ENCODE data around the gene CNTNAP2. TPM values are rescaled to one million over a fixed set of nuclear protein-coding genes. Genes with fewer than 3 reads are reported as not detected.

CNTNAP2 gene
- total and polyA plus RNA-seq, 8 donors = 0.09 to 1.1 (median 0.38) TPM

DNA sequence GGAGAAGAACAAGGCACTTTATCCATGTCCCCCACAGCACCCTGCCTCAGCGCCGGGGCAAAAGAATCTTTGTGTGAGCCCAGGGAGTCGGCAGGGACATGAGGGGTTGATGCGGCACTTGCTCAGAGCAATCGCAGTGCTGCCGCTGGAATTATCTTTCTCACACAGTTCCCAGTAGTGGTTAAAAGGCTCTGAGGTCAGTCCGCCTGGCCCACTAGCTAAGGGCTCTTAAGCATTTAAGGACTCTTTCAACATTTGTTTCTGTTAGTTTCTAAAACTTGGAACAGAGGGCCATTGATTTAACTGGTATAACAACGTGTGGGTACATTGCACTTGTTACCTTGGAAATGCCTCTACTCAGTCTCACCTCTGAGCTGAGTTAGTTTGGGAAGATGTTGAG, 2266.0 kb downstream of the CNTNAP2 start:
- H3K9me3 ChIP-seq = no peaks in the 10 kb centered on the region
- ATAC-seq (no peak), FAIRE-seq (no peak), DNase-seq (no peak)
- intact Hi-C loops (cut with DNase I) = no loop called here
- no peaks in the 10 kb centered on the region for H3K36me3 ChIP-seq
- H3K4me3 ChIP-seq = no peak overlapping the region
- H3K27ac ChIP-seq = no peak overlapping the region
- H3K27me3 ChIP-seq = no peaks in the 10 kb centered on the region
- TF ChIP-seq, protein P1, sequence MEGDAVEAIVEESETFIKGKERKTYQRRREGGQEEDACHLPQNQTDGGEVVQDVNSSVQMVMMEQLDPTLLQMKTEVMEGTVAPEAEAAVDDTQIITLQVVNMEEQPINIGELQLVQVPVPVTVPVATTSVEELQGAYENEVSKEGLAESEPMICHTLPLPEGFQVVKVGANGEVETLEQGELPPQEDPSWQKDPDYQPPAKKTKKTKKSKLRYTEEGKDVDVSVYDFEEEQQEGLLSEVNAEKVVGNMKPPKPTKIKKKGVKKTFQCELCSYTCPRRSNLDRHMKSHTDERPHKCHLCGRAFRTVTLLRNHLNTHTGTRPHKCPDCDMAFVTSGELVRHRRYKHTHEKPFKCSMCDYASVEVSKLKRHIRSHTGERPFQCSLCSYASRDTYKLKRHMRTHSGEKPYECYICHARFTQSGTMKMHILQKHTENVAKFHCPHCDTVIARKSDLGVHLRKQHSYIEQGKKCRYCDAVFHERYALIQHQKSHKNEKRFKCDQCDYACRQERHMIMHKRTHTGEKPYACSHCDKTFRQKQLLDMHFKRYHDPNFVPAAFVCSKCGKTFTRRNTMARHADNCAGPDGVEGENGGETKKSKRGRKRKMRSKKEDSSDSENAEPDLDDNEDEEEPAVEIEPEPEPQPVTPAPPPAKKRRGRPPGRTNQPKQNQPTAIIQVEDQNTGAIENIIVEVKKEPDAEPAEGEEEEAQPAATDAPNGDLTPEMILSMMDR (IDR thresholded peaks at IDR 0.05) = no peak
- WGBS, 2 donors = 63 to 66% methylated on average over 8 of the region's 8 CpGs
- H3K4me1 ChIP-seq = no peaks in the 10 kb centered on the region

DNA sequence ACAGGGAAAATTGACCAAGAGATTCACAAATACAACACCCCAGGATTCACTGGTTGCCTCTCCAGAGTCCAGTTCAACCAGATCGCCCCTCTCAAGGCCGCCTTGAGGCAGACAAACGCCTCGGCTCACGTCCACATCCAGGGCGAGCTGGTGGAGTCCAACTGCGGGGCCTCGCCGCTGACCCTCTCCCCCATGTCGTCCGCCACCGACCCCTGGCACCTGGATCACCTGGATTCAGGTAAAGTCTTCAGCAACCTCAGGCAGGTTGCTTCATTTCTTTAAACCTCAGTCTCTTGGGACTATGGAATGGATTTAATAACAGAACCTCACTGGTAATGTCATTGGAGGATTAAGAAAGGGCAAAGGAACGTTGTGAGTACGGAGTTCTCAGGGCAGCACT, 2267.1 kb downstream of the CNTNAP2 start:
- H3K4me3 ChIP-seq = no peak overlapping the region
- no peaks in the 10 kb centered on the region for H3K27me3 ChIP-seq
- ATAC-seq = no peak
- intact Hi-C loops (cut with DNase I) = no loop called here
- no peaks in the 10 kb centered on the region for H3K4me1 ChIP-seq
- H3K27ac ChIP-seq = no peak overlapping the region
- TF ChIP-seq, protein P1 (IDR thresholded peaks at IDR 0.05) = no peak
- WGBS, 2 donors = 71 to 78% methylated on average over 14 of the region's 14 CpGs
- no peak for DNase-seq
- no peaks in the 10 kb centered on the region for H3K9me3 ChIP-seq
- no peaks in the 10 kb centered on the region for H3K36me3 ChIP-seq
- no peak for FAIRE-seq

DNA sequence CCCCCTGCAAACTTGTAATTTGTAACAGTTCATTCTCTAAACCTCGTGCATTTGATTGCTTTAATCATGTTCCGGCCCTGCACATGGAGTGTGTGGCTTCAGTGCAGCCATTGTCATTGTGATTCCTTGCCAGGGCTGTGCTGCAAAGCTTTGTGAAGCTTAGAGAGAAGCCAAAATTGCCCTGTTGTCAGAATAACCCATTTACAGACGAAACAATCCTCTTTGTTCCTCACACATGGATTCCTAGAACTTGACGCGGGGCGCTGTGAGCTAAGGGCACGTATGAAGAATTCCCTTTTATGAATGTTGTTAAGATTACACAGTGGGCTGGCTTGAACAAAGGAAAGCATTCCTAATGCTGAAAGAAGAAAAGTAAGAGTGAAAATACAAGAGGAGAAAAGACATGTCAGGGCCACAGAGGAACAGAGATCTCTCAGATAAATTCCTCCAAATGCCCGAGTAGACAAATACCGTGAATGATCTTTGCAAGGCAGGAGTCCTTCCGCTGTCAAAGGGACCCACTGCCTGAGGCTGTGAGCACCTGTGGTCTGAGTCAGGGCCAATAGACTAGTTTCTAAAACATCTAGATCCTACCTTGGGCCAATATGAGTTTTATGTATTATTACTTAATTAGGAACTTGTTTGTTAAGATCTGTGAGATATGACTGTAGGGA, 2268.5 kb downstream of the CNTNAP2 start:
- H3K4me3 ChIP-seq = no peak overlapping the region
- FAIRE-seq = no peak
- intact Hi-C loops (cut with DNase I) = no loop called here
- no peaks in the 10 kb centered on the region for H3K9me3 ChIP-seq
- TF ChIP-seq, protein P1 (IDR thresholded peaks at IDR 0.05) = no peak
- H3K4me1 ChIP-seq = no peaks in the 10 kb centered on the region
- WGBS, 2 donors = 79 to 85% methylated on average over 10 of the region's 10 CpGs
- H3K27me3 ChIP-seq = no peaks in the 10 kb centered on the region
- DNase-seq = no peak
- ATAC-seq = no peak
- no peak overlapping the region for H3K27ac ChIP-seq
- H3K36me3 ChIP-seq = no peaks in the 10 kb centered on the region

GRCh38 chr7:148390381-148390780, 2273.8 kb downstream of the CNTNAP2 start:
- Histone ChIP-seq H3K4me3 (no peak overlapping the region), H3K9me3 (no peaks in the 10 kb centered on the region), H3K27ac (no peak overlapping the region), H3K27me3 (peaks cover 0 to 9% (median 0%) of the 10 kb centered on the region in 4 donors), H3K4me1 (no peaks in the 10 kb centered on the region), H3K36me3 (no peaks in the 10 kb centered on the region)
- no peak for FAIRE-seq
- ATAC-seq = no peak
- TF ChIP-seq, protein P1 (IDR thresholded peaks at IDR 0.05) = no peak
- intact Hi-C loops (cut with DNase I) = no loop called here
- no peak for DNase-seq

DNA sequence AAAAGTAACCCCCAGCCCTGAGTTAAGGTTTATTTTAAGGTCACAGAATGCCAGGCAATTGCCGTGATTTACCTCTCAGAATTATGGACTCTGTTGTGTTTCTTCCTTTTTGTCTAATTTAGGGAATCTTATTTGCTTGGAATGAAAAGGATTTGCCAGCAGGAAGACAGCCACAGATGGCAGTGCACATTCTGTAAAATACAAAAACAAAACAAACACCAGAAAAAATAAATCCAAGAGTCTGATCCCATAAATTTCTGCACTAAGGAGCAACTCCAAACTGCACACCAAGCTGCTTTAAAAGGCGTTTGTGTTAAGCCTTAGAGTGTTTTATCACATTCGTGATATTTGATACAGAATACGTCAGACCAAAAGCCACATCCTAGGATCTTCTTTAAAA, 2275.0 kb downstream of the CNTNAP2 start:
- intact Hi-C loops (cut with DNase I) = no loop called here

More for the DNA sequence above, 2275.0 kb downstream of the CNTNAP2 start:
- TF ChIP-seq, protein P1 (IDR thresholded peaks at IDR 0.05) = no peak
- FAIRE-seq = no peak
- Histone ChIP-seq H3K4me1 (no peaks in the 10 kb centered on the region), H3K27me3 (peaks cover 0 to 15% (median 0%) of the 10 kb centered on the region in 4 donors), H3K36me3 (no peaks in the 10 kb centered on the region), H3K27ac (no peak overlapping the region), H3K9me3 (no peaks in the 10 kb centered on the region), H3K4me3 (no peak overlapping the region)
- no peak for ATAC-seq
- DNase-seq = no peak
- 76 to 77% methylated on average over 4 of the region's 4 CpGs for WGBS, 2 donors
